WERI-Rb-1 (cell line): ENCODE results near the gene ANKRD39.

Experiments used
- DNase-seq: peaks from one replicate; pipeline ENCODE4 v3.0.0-alpha.2; 2020
- H3K27ac ChIP-seq: fragments of 250-450 bp; sonication (Bioruptor Pico); 2 replicates; pipeline ENCODE4 v1.5.1; 2020; ENCODE audit warnings: mild to moderate bottlenecking, moderate library complexity
- H3K27me3 ChIP-seq: fragments of 250-450 bp; sonication (Bioruptor Pico); 2 replicates; pipeline ENCODE4 v1.5.1; 2021; ENCODE audit warnings: mild to moderate bottlenecking, low read depth, moderate library complexity; ENCODE audit not compliant: insufficient read depth, severe bottlenecking
- H3K36me3 ChIP-seq: fragments of 250-450 bp; sonication (Bioruptor Pico); 2 replicates; pipeline ENCODE4 v1.5.1; 2020; ENCODE audit warnings: mild to moderate bottlenecking, moderate library complexity
- H3K4me3 ChIP-seq: 2 replicates; pipeline ENCODE4 v1.5.1; 2011; ENCODE audit warnings: low read depth, mild to moderate bottlenecking, control low read depth, low read length
- H3K9me3 ChIP-seq: fragments of 250-450 bp; sonication (Bioruptor Pico); 2 replicates; pipeline ENCODE4 v1.5.1; 2021; ENCODE audit warnings: mild to moderate bottlenecking, moderate library complexity; ENCODE audit not compliant: severe bottlenecking
- TF ChIP-seq, protein P1 (sequence below): IDR thresholded peaks from 2 replicates; pipeline ENCODE4 v1.5.1; 2011; ENCODE audit warnings: low read depth, mild to moderate bottlenecking, control low read depth, inconsistent platforms, low read length

Gene ANKRD39

GRCh38 chr2:96853321-96853720 is 4.5 kb downstream of the ANKRD39 start:
- no peak overlapping the region for H3K27ac ChIP-seq
- no peak for DNase-seq
- H3K9me3 ChIP-seq: no peaks in the 10 kb centered on the region
- no peaks in the 10 kb centered on the region for H3K27me3 ChIP-seq
- H3K4me3 ChIP-seq: no peak overlapping the region
- TF ChIP-seq, protein P1, sequence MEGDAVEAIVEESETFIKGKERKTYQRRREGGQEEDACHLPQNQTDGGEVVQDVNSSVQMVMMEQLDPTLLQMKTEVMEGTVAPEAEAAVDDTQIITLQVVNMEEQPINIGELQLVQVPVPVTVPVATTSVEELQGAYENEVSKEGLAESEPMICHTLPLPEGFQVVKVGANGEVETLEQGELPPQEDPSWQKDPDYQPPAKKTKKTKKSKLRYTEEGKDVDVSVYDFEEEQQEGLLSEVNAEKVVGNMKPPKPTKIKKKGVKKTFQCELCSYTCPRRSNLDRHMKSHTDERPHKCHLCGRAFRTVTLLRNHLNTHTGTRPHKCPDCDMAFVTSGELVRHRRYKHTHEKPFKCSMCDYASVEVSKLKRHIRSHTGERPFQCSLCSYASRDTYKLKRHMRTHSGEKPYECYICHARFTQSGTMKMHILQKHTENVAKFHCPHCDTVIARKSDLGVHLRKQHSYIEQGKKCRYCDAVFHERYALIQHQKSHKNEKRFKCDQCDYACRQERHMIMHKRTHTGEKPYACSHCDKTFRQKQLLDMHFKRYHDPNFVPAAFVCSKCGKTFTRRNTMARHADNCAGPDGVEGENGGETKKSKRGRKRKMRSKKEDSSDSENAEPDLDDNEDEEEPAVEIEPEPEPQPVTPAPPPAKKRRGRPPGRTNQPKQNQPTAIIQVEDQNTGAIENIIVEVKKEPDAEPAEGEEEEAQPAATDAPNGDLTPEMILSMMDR: no peak
- H3K36me3 ChIP-seq: peaks cover 48% of the 10 kb centered on the region

DNA sequence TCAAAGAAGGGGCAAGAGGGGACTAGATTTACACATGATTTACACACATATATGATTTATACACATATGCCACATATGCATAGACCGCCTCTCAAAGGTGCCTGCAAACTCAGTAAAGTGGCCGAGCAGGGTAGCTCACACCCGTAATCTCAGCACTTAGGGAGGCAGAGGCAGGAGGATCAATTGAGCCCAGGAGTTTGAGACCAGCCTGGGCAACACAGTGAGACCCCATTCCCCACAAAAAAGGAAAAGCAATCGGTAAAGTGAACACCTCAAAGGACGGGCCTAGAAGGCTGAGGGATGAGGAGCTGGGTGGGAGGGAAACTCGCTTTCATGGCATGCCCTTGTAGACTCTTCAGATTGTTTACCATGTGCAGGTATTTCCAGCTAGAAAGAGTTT is 5.1 kb downstream of the ANKRD39 start:
- no peaks in the 10 kb centered on the region for H3K27me3 ChIP-seq
- no peak for DNase-seq
- no peak overlapping the region for H3K4me3 ChIP-seq
- TF ChIP-seq, protein P1: no peak
- peaks cover 55% of the 10 kb centered on the region for H3K36me3 ChIP-seq
- no peak overlapping the region for H3K27ac ChIP-seq
- H3K9me3 ChIP-seq: no peaks in the 10 kb centered on the region

- TF ChIP-seq, protein P1: no peak
- Histone ChIP-seq H3K27me3 (no peaks in the 10 kb centered on the region), H3K9me3 (no peaks in the 10 kb centered on the region), H3K27ac (no peak overlapping the region), H3K4me3 (no peak overlapping the region), H3K36me3 (peaks cover 45% of the 10 kb centered on the region)
- DNase-seq: no peak
Observed at GRCh38 chr2:96848264-96848663, 9.6 kb downstream of the ANKRD39 start.

GRCh38 chr2:96847586-96847985 is 10.2 kb downstream of the ANKRD39 start:
- DNase-seq: no peak
- Histone ChIP-seq H3K27me3 (no peaks in the 10 kb centered on the region), H3K4me3 (no peak overlapping the region), H3K9me3 (no peaks in the 10 kb centered on the region), H3K27ac (no peak overlapping the region), H3K36me3 (peaks cover 39% of the 10 kb centered on the region)
- TF ChIP-seq, protein P1: no peak

GRCh38 chr2:96846825-96847224 is 11.0 kb downstream of the ANKRD39 start:
- H3K9me3 ChIP-seq: no peaks in the 10 kb centered on the region
- no peaks in the 10 kb centered on the region for H3K27me3 ChIP-seq
- TF ChIP-seq, protein P1: no peak
- H3K36me3 ChIP-seq: peaks cover 35% of the 10 kb centered on the region
- DNase-seq: no peak
- H3K27ac ChIP-seq: no peak overlapping the region
- no peak overlapping the region for H3K4me3 ChIP-seq

- Histone ChIP-seq H3K4me3 (no peak overlapping the region), H3K9me3 (no peaks in the 10 kb centered on the region), H3K36me3 (peaks cover 22% of the 10 kb centered on the region), H3K27ac (no peak overlapping the region), H3K27me3 (no peaks in the 10 kb centered on the region)
- TF ChIP-seq, protein P1: no peak
- DNase-seq: no peak
Observed at GRCh38 chr2:96844405-96844808, 13.4 kb downstream of the ANKRD39 start.
